H1 (cell line): Measurements from ENCODE around the gene CKM.

Experiments
- CREB1 ChIP-seq: IDR thresholded peaks from 2 replicates; pipeline ENCODE4 v1.6.1; 2012; ENCODE audit warnings: inconsistent platforms
- CTCF ChIP-seq, 3 experiments: IDR thresholded peaks; 1 replicate in 2 of 3; 2 replicates in 1 of 3; pipeline versions ENCODE4 v1.5.1 to v1.6.1; 2011; ENCODE audit warnings: low read length in 3 of 3, mild to moderate bottlenecking in 3 of 3, inconsistent platforms in 2 of 3, low read depth in 1 of 3, moderate library complexity in 1 of 3; ENCODE audit not compliant: insufficient read depth in 1 of 3; ENCODE audit errors: control extremely low read depth in 1 of 3
- JUND ChIP-seq: IDR thresholded peaks from 2 replicates; pipeline ENCODE4 v1.6.1; 2011; ENCODE audit warnings: mild to moderate bottlenecking, improper control_type of control experiment, low read length
- MAX ChIP-seq: IDR thresholded peaks from 2 replicates; pipeline ENCODE4 v1.6.1; 2012; ENCODE audit warnings: inconsistent platforms
- POLR2A ChIP-seq, 2 experiments: IDR thresholded peaks; 1 replicate in 1 of 2; 2 replicates in 1 of 2; pipeline ENCODE4 v1.6.1; 2011; ENCODE audit warnings: low read depth in 2 of 2, low read length in 2 of 2, mild to moderate bottlenecking in 2 of 2; ENCODE audit errors: control extremely low read depth in 1 of 2
- RFX5 ChIP-seq: IDR thresholded peaks from 2 replicates; pipeline ENCODE4 v1.6.1; 2011; ENCODE audit warnings: low read depth, low read length, improper control_type of control experiment, borderline replicate concordance
- YY1 ChIP-seq: IDR thresholded peaks from 2 replicates; pipeline ENCODE4 v1.6.1; 2011; ENCODE audit warnings: low read depth, mild to moderate bottlenecking, low read length

GRCh38 chr19:45256836-45257235 lies 65.8 kb downstream of the CKM start:
- TF ChIP-seq POLR2A (IDR thresholded peaks at IDR 0.05; ENCODE audit: control extremely low read depth in 1 of 2, low read depth in 2 of 2, low read length in 2 of 2): no peak
- no peak for TF ChIP-seq CTCF (IDR thresholded peaks at IDR 0.05; ENCODE audit: control extremely low read depth in 1 of 3, insufficient read depth in 1 of 3, low read depth in 1 of 3, low read length in 3 of 3)
- no peak for TF ChIP-seq MAX
- TF ChIP-seq RFX5: no peak
- no peak for TF ChIP-seq JUND
- TF ChIP-seq CREB1: no peak
- no peak for TF ChIP-seq YY1
